Prostate gland (tissue), 2 donors: ENCODE data around the gene MRPL10. TPM values are rescaled to one million over a fixed set of nuclear protein-coding genes. Genes with fewer than 3 reads are reported as not detected.

Experiments used
- DNase-seq: peaks from one replicate; pipeline ENCODE4 v3.0.0-alpha.2; 2019; ENCODE audit warnings: low spot score
- H3K27ac ChIP-seq, 2 donors: fragments of 200-600 bp; sonication (generic); 2 replicates each; pipeline ENCODE4 v1.5.1; 2017 to 2019
- H3K27me3 ChIP-seq: fragments of 200-600 bp; sonication (generic); replicated peaks from 2 replicates; pipeline ENCODE4 v1.5.1; 2019; ENCODE audit not compliant: insufficient read depth
- H3K36me3 ChIP-seq, 2 donors: fragments of 200-600 bp; sonication (generic); 1 replicate in 1 of 2; 2 replicates in 1 of 2; pipeline versions ENCODE4 v1.5.1 to v1.8.1; 2017 to 2019
- H3K4me1 ChIP-seq: fragments of 200-600 bp; sonication (generic); replicated peaks from 2 replicates; pipeline ENCODE4 v1.5.1; 2019
- H3K4me3 ChIP-seq, 2 donors: fragments of 200-600 bp; sonication (generic); 2 replicates each; pipeline ENCODE4 v1.5.1; 2017 to 2019
- H3K9me3 ChIP-seq: fragments of 200-600 bp; sonication (generic); 2 replicates; pipeline ENCODE4 v1.5.1; 2017
- CTCF ChIP-seq, 4 experiments: fragments of 200-600 bp in 2 of 4; fragments of 450-650 bp in 2 of 4; sonication (generic) in 2 of 4; IDR thresholded peaks; 1 replicate in 3 of 4; 2 replicates in 1 of 4; pipeline ENCODE4 v1.5.1; 2016 to 2019; ENCODE audit warnings: antibody characterized with exemption in 4 of 4, mild to moderate bottlenecking in 2 of 4, moderate library complexity in 2 of 4
- POLR2A ChIP-seq: fragments of 450-650 bp; IDR thresholded peaks from one replicate; pipeline ENCODE4 v1.6.1; 2016; ENCODE audit warnings: antibody characterized with exemption, mild to moderate bottlenecking
- POLR2AphosphoS5 ChIP-seq: sonication (generic); formaldehyde crosslinking; IDR thresholded peaks from one replicate; pipeline ENCODE4 v1.6.1; 2017; ENCODE audit warnings: antibody characterized with exemption
- WGBS: methylation state at CpG from one replicate; pipeline ENCODE4 v1.1.5; 2018; 5-methylcytosine and 5-hydroxymethylcytosine counted together
- intact Hi-C: fragments of 100-400 bp; cut with DNase I; formaldehyde crosslinking; loops from one replicate; pipeline ENCODE4 v1.14.2; 2022
- total RNA-seq, 2 donors: library from RNA; depleted of rRNA; stranded (reverse); fragments of >200 nt; gene quantifications; one replicate each; pipeline ENCODE4 v1.1.0, GENCODE V29; 2016

Gene MRPL10
- total RNA-seq, 2 donors from 2014 or later = 46.6 to 47.0 TPM

GRCh38 chr17:47806026-47806912, 25.1 kb downstream of the MRPL10 start:
- H3K36me3 ChIP-seq = no peaks in the 10 kb centered on the region
- H3K27me3 ChIP-seq = no peaks in the 10 kb centered on the region
- no peak overlapping the region for H3K27ac ChIP-seq
- no peak overlapping the region for H3K4me3 ChIP-seq
- no peaks in the 10 kb centered on the region for H3K4me1 ChIP-seq
- no peaks in the 10 kb centered on the region for H3K9me3 ChIP-seq
- DNase-seq = no peak
- intact Hi-C loops = loop anchor here (10.0 kb wide), 1 partner anchor 111 kb away; the partner anchor contains the start of gene TBKBP1
- TF ChIP-seq POLR2A (no peak), CTCF (IDR thresholded peaks at IDR 0.05) (no peak), POLR2AphosphoS5 (no peak)
- WGBS = 85% methylated on average over 16 of the region's 16 CpGs

- intact Hi-C loops = loop anchor here (10.0 kb wide), 1 partner anchor 110 kb away; the partner anchor contains the start of gene TBKBP1
- no peaks in the 10 kb centered on the region for H3K27me3 ChIP-seq
- WGBS = 66% methylated on average over 3 of the region's 3 CpGs
- no peaks in the 10 kb centered on the region for H3K36me3 ChIP-seq
- no peak overlapping the region for H3K27ac ChIP-seq
- DNase-seq = no peak
- H3K4me3 ChIP-seq = no peak overlapping the region
- H3K4me1 ChIP-seq = no peaks in the 10 kb centered on the region
- no peaks in the 10 kb centered on the region for H3K9me3 ChIP-seq
- TF ChIP-seq CTCF (IDR thresholded peaks at IDR 0.05) (no peak), POLR2A (no peak), POLR2AphosphoS5 (no peak)
Measured at GRCh38 chr17:47804461-47804860, 26.9 kb downstream of the MRPL10 start.

GRCh38 chr17:47803751-47804150, 27.6 kb downstream of the MRPL10 start:
- intact Hi-C loops = loop anchor here (10.0 kb wide), 1 partner anchor 109 kb away; the partner anchor contains the start of gene TBKBP1
- H3K36me3 ChIP-seq = no peaks in the 10 kb centered on the region
- no peak for DNase-seq
- TF ChIP-seq POLR2A (no peak), POLR2AphosphoS5 (no peak), CTCF (IDR thresholded peaks at IDR 0.05) (no peak)
- H3K9me3 ChIP-seq = no peaks in the 10 kb centered on the region
- H3K4me3 ChIP-seq = no peak overlapping the region
- H3K4me1 ChIP-seq = no peaks in the 10 kb centered on the region
- no peak overlapping the region for H3K27ac ChIP-seq
- H3K27me3 ChIP-seq = no peaks in the 10 kb centered on the region
- 78% methylated on average over 6 of the region's 6 CpGs for WGBS

- DNase-seq = no peak
- 68% methylated on average over 5 of the region's 5 CpGs for WGBS
Measured at GRCh38 chr17:47803201-47803600, 28.1 kb downstream of the MRPL10 start.

GRCh38 chr17:47802341-47803022, 28.9 kb downstream of the MRPL10 start:
- Histone ChIP-seq H3K27me3 (no peaks in the 10 kb centered on the region), H3K4me1 (no peaks in the 10 kb centered on the region), H3K27ac (no peak overlapping the region), H3K36me3 (no peaks in the 10 kb centered on the region), H3K9me3 (no peaks in the 10 kb centered on the region), H3K4me3 (no peak overlapping the region)
- WGBS = 31% methylated on average over 9 of the region's 9 CpGs
- peak; percentile 32 for DNase-seq
- intact Hi-C loops = loop anchor here (10.0 kb wide), 1 partner anchor 108 kb away; the partner anchor contains the start of gene TBKBP1
- TF ChIP-seq CTCF (IDR thresholded peaks at IDR 0.05) = peak in 3 of 4 experiments; percentile 25 to 53 (median 45)
- TF ChIP-seq POLR2AphosphoS5 = no peak
- no peak for TF ChIP-seq POLR2A

More at GRCh38 chr17:47803201-47803600, 28.1 kb downstream of the MRPL10 start:
- H3K27me3 ChIP-seq = no peaks in the 10 kb centered on the region
- H3K4me1 ChIP-seq = no peaks in the 10 kb centered on the region
- no peaks in the 10 kb centered on the region for H3K36me3 ChIP-seq
- H3K27ac ChIP-seq = no peak overlapping the region
- intact Hi-C loops = loop anchor here (10.0 kb wide), 1 partner anchor 108 kb away; the partner anchor contains the start of gene TBKBP1
- no peaks in the 10 kb centered on the region for H3K9me3 ChIP-seq
- TF ChIP-seq POLR2AphosphoS5 (no peak), POLR2A (no peak)
- no peak overlapping the region for H3K4me3 ChIP-seq
